Activated T-helper 9 cell treated with anti-CD3 and anti-CD28 coated beads, Interleukin-2, amount 50 U/mL, for 16 hours (primary cell): ENCODE data around the gene C1QTNF12.

Experiments
- DNase-seq: peaks from one replicate; pipeline ENCODE4 v3.0.0-alpha.2; 2020; ENCODE audit warnings: low read depth

C1QTNF12 gene

DNA sequence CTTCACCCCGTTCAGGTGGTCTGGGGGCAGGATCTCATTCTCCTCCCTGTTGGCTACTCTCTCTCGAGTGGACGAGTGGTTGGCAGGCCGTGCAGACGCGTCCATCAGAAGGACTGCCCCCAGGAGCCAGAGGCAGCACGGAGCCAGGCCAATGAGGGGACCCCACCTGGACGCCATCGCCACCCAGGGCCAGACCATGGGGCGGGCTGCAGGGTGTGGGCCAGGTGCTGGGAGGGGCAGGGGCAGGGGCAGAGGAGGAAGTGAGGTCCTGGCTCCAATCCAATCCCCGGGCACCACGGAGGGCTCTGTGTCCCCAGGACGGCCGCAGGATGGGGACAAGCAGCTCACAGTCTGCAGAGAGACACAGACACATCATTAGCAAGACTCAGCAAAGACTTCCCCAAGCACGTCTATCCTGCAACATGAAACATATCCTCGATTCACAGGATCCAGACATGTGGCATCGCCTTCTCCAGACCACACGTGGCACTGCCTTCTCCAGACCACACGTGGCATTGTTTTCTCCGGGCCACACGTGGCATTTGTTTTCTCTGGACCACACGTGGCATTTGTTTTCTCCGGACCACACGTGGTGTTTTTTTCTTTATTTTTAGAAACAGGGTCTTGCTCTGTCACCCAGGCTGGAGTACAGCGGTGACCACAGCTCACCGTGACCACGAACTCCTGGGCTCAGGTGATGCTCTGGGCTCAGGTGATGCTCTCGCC lies 17.8 kb downstream of the C1QTNF12 start:
- no peak for DNase-seq

DNA sequence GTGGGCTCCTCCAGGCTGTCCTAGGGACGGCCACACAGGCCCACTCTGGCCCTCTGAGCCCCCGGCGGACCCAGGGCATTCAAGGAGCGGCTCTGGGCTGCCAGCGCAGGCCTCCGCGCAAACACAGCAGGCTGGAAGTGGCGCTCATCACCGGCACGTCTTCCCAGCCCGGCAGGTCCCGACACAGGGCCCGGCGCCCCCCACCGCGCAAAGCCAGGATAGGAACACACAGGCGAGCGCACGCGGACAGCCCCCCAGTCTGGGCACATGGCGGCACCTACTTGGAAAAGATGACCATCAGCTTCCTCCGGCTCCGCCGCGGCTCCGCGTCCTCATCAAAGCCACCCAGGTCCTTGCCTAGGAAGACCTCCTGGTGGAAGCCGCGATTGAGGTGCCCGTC lies 18.3 kb downstream of the C1QTNF12 start:
- DNase-seq = no peak

DNA sequence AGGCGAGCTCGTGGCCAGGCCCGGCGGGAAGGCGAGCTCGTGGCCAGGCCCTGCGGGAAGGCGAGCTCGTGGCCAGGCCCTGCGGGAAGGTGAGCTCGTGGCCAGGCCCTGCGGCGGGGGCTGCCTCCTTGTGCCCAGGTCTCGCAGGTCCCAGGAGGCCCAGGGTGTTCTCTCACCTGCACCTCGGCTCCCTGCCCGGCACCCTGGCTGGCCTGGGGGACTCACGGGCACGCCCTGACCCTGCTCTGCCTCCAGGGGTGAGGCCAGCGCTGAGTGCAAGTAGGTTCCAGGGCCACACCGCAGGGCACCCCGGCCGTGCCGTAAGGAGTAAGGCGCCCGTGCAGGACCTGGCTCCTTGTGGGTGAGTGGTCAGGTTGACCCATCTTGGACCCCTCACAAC lies 19.1 kb downstream of the C1QTNF12 start:
- DNase-seq = no peak

DNA sequence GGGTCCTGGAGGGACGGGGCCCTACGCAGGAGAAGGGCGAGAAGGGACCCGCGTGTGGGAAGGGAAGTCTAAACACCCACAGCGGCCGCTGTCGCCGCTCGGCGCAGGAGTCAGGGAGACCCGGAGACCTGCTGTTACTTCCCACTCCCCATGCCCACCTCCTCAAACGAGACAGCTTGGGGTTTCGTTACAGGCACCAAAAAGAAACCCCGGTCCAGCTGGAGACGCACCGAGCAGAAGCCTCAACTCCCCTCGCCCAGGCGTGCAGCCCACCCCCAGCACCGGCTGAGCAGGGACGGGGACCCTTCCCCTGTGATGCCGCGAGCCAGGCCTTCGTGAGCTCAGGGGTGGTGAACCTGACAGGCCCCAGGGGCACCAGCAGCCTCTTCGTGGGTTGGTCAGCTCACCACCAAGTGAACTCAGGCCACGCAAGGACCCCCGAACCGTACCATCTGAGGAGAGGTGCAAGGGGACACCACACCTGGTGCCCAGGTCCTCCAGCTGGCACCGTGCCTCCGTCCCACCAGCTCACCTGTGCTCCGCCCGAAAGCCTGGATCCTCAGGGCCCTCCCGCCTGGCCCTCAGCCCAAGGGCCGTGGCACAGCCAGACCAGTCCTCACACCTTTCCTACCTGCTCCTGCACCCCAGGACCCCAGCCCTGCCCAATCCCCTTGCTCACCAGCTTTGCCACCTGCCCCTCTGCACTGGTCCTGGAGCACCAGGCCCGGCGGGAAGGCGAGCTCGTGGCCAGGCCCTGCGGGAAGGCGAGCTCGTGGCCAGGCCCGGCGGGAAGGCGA lies 19.8 kb downstream of the C1QTNF12 start:
- no peak for DNase-seq

- no peak for DNase-seq
Observed at GRCh38 chr1:1225913-1226312, 20.6 kb downstream of the C1QTNF12 start.

DNA sequence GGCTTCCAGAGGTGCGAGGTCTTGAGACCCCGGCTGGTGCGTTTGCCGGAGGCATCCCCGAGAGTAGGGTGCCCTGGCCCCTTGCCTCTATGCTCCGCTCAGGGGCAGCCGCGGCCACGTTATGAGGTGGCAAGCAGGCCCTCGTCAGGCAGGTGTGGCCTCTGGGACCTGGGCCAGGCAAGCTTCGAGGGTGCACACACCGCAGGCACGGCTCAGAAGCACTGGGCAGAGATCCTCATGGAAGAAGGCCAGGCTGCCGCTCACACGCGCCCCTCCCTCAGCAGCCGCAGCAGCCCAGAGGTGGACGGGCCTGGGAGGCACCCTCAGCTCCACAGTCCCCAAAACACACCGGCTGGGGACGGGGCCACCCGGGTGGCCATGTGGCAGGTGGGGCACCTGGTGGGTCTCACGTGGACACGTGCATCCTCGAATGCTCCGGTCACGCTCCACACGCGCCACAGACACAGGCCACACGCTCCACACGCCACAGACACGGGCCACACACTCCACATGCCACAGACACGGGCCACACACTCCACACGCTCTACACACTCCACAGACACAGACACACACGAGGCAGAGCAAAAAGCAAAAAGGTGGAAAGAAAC lies 21.2 kb downstream of the C1QTNF12 start:
- DNase-seq = no peak

DNA sequence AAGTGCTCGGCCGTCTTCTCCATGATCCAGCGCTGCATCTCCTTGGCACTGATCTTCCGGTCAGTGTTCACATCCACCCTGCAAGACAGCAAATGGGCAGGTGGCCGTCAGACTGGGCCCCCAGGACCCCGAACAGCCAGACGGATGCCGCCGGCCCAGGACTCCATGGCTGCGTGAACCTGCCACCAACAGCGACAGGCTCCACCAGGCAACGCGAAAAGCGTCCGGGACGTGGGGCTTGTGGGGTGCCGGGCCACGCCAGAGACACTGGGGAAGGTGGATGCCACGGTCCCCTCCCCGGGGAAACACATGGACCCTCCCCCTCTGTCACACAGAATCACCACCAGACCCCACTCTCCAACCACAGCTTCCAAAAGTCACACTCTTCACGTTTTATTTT lies 22.6 kb downstream of the C1QTNF12 start:
- DNase-seq = no peak

DNA sequence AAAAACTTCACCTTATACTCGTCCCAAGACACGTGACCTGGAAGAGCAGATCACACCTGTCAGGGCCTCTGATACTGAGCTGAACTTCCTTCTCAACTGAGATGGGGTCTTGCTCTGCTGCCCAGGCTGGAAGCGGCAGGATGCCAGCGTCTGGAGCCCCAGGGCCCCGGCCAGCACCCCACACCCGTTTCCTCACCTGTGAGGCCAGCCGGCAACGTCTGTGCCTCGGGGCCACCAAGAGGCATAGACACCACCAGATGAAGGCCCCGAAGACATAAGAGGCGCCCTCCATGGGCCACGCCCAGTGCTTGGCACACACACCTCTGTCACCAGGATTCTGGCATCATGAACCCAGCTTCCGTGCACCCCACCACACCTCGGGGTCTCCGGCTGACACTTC lies 23.2 kb downstream of the C1QTNF12 start:
- DNase-seq = no peak

- DNase-seq = no peak
Observed at GRCh38 chr1:1222575-1223225, 23.8 kb downstream of the C1QTNF12 start.

DNA sequence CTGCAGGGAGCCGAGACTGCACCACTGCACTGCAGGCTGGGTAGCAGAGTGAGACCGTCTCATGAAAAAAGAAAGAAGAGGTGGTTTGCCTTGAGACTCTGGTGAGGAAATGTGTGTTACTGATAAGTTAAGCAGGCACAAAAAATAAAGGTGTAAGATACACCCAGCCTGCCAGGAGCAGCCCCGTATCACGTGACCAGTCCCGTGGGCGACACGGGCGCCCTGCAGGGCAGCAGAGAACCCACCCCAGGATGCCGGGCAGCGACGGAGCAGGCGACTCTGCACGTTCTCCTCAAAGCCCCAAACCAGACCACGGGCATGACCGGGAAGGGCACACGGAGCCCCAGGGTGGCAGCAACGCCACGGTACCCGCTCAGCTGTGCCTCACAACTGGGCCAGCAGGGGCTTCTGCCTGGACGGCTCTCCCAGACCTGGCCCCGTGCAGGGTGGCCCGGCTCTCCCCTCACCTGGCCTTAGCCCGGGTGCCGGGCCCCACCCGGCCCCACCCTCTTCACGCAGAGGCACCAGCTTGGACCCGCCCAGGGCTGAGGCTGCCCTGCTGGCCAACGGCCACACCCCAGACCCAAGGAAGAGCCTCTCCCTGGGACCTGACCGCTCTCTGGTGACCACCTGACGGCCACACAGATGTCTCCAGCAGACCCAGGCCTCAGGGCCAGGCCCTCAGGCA lies 24.5 kb downstream of the C1QTNF12 start:
- no peak for DNase-seq

DNA sequence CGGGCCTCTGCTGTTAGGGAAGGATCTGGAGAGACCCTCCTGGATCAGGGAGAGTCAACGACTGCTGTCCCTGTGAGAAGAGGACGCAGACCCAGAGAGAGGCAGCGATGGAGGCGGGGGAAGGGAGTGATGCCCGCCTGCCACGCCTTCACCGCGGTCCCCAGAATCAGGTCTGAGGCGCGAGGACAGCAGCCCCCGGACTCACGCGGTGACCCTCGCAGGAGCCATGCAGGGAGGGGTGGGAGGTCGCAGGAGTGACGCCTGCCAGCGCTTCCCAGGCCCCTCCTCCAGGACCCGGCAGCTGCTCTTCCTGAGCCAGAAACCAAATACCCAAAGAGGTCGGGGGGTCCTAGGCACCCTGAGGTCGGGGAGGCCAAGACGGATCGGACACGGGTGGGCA lies 26.3 kb downstream of the C1QTNF12 start:
- DNase-seq = no peak

- peak; percentile 58 for DNase-seq
Observed at GRCh38 chr1:1219341-1219740, 27.2 kb downstream of the C1QTNF12 start.

GRCh38 chr1:1218524-1219200 lies 27.9 kb downstream of the C1QTNF12 start:
- DNase-seq = no peak

DNA sequence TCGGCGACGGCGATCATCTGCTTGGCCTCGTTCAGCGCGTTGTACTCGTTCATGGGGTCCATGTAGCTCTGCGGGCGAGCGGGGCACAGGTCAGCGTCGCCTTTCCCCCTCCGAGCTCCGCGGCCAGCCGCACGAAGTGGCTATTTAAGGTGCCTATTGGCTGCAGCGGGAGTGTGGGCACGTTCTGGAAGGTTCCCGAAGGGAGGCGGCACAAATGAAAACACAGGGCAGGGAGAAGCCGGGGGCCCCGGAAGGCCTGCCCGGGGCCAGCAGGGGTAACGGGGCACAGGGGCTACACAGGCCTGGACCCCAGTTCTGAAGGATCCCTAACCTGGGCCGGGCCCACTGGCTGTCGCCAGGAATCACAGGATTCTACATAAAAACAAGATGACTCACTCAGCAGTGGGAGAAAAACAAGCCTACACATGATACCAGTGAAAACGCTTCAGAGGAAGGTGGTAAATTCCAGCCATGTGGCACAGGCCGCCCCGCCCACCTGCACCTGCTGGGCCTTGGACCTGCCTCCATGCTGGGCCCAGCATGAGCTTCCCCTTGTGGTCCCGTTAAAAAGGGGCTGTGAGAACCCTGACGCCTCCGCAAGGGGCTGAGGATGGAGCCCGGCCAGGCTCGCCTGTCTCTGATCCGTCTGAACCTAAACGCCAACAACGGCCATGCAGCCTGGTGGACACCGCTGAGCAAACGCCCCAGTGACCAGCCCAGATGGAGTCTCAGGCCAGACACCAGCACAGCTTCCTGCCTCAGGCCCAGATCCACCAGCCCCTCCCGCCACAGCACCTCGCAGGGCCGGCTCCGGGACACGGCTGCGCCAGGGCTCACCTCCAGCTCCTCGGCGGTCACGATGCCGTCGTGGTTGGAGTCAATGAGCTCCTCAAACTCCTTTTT lies 28.6 kb downstream of the C1QTNF12 start:
- peak; percentile 49 for DNase-seq

DNA sequence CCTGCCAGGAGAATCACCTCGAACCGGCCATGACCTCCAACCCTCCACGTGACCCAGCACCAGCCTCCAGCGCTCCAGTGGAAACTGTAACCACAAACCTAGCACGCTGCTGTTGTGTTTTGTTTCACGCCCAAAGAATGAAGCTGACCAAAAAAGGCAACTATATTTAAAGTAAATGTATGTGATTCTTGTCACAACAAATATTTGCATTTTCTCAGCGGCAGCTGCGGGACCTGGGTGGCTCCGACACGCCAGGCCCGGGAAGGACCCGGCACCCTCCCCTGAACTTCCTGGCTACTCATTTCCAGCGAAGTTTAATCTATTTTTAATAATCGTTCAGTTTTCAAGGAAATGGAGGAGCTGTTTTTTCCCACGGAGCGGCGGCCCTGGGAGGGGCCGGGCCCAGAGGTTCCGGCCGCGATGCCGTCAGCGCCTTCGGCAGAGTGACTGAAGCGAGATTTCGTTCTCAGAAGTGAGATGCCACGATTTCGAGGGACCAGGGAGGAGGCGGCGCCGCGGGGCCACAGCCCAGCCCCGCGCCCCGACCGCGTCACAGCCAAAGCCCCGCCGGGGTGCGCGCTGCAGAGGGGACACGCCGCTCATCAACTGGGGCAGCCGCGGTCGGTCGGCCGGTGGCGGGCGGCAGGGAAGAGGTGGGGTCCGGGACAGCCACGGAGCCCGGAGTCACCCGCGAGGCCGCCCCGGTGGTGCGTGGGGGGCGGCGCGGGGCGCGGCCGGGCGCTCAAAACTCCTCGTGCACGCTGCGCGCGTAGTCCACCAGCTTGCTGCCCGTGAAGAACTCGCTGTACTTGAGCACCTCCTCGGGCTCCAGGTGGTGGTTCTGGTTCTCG lies 29.5 kb downstream of the C1QTNF12 start:
- peak; percentile 67 for DNase-seq

- no peak for DNase-seq
Observed at GRCh38 chr1:1215881-1216605, 30.5 kb downstream of the C1QTNF12 start.

- peak; percentile 48 for DNase-seq
Observed at GRCh38 chr1:1215080-1215676, 31.3 kb downstream of the C1QTNF12 start.
